Left renal cortex interstitium (tissue), 4 donors: ENCODE data around the gene RPTOR. TPM values are rescaled to one million over a fixed set of nuclear protein-coding genes. Genes with fewer than 3 reads are reported as not detected.

Source experiments
- DNase-seq, 4 donors: peaks; one replicate each; pipeline ENCODE4 v3.0.0-alpha.2; 2013; ENCODE audit warnings: low read depth in 4 of 4, low spot score in 2 of 4, missing footprints in 1 of 4
- polyA plus RNA-seq, 4 donors: library from polyadenylated mRNA; unstranded; fragments of 120-200 nt; gene quantifications; one replicate each; pipeline ENCODE4 v1.2.1, GENCODE V29; 2013; ENCODE audit not compliant: insufficient read length in 4 of 4

Gene RPTOR
- polyA plus RNA-seq, 4 donors = 16.5 to 25.0 (median 19.7) TPM

GRCh38 chr17:80705988-80706387 is 161.3 kb downstream of the RPTOR start:
- no peak for DNase-seq

GRCh38 chr17:80706463-80706867 is 161.8 kb downstream of the RPTOR start:
- no peak for DNase-seq

DNA sequence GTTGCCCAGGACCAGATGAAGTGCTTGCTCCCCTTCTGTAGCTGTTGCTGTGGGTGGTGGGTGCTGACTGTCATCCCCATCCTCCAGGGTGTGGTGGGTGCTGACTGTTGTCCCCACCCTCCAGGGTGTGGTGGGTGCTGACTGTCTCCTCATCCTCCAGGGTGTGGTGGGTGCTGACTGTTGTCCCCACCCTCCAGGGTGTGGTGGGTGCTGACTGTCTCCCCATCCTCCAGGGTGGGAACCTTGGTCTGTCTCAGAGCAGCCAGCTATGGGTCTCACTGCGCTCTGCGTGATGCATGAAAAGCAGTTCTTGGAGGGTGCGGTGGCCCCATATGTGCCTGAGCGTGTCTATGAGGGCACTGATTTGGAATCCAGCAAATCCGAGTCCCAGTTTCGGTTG is 163.8 kb downstream of the RPTOR start:
- no peak for DNase-seq

DNA sequence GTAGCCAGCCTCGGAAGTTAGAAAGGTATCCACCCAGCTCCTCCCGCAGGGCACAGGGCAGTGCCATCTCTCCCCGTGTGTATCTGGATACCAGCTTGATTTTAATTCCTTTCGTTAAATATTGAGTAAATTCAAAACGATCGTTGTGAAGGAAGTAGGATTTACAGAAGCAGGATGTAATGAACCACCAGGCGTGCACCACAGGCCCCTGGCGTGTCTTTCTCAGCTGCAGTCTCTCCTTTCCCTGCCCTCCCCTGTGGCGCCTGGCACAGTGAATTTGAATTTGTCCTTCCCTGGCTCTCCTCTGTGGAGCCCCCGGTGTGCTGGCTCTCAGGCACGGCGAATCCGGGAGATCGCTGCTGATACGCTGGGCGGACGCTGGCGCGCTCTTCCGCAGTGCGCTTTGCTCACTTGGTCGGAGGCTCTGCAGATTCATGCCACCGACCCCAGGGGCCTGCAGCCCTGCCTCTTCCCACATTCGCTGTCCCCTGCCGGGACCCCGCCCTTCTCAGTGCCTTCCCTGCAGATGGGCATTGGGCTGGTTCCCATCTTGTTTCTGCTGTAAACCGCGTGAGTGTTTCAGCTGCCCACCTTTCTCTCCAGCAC is 164.6 kb downstream of the RPTOR start:
- DNase-seq = no peak

DNA sequence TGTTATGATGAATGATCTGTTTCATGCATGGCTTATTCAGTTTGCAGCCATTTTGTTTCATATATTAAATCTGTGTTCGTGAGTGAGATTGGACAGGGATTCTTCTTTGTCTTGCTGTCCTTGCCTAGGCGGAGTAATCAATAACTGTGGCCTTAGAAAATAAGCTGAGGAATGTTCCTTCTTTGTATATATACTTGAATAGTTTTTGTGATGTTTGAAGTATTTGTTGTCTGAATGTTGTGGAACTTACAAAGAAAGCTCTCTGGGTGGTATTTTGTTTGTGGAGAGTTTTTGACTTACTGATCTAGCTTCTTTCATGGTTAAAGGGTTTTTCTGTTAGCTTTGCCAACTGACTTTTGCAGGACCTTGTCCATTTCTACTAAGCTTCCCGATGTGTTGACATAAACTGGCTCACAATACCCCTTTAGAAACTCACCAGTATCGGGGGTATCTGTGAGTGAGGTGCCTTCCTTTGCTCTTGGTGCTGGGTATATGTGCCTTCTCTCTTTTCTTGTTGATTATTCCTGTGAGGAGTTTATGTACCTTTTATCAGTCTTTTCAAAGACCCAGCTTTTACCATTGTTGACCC is 166.2 kb downstream of the RPTOR start:
- DNase-seq = no peak

DNA sequence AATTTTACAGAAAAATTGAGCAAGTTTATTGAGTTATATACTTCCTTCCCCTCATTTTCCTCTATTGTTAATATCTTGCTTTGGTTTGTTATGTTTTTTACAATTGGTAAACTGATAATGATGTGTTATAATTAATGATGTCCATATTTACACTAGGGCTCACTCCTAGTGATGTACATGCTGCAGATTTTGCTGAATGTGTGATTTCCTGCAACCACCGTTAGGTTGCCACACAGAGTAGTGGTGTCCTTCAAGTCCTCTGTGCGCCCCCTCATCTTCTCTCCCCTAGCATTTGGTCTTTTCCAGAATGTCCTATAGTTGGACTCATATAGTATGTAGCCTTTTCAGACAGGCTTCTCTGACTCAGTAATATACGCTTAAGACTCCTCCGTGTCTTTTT is 167.5 kb downstream of the RPTOR start:
- no peak for DNase-seq

GRCh38 chr17:80712606-80713005 is 168.0 kb downstream of the RPTOR start:
- no peak for DNase-seq

- DNase-seq = no peak
Observed at GRCh38 chr17:80716986-80717719, 172.5 kb downstream of the RPTOR start.

- no peak for DNase-seq
Observed at GRCh38 chr17:80717720-80718083, 173.1 kb downstream of the RPTOR start.

- DNase-seq = no peak
Observed at GRCh38 chr17:80718428-80718827, 173.8 kb downstream of the RPTOR start.

DNA sequence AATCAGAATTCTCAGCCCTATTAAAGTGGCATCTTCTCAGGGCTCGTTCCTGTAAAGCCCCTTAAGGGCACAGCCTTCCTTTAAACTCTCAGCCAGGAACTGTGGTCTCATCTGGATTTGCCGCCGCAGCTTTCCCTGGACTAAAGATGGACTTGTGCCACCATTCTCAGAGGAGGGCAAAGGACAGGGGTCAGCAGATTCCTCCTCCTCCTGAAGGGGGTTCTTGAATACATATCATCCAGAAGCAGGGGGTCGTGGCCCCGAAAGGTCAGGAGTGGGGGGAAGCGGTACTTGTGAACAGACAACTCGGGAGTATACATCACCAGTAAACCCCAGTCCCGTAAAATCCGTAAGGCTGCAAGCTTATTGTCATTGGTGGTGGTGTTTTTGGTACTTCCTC is 174.8 kb downstream of the RPTOR start:
- DNase-seq = no peak

- DNase-seq = no peak
Observed at GRCh38 chr17:80720610-80721577, 176.3 kb downstream of the RPTOR start.

- no peak for DNase-seq
Observed at GRCh38 chr17:80722661-80723060, 178.0 kb downstream of the RPTOR start.

DNA sequence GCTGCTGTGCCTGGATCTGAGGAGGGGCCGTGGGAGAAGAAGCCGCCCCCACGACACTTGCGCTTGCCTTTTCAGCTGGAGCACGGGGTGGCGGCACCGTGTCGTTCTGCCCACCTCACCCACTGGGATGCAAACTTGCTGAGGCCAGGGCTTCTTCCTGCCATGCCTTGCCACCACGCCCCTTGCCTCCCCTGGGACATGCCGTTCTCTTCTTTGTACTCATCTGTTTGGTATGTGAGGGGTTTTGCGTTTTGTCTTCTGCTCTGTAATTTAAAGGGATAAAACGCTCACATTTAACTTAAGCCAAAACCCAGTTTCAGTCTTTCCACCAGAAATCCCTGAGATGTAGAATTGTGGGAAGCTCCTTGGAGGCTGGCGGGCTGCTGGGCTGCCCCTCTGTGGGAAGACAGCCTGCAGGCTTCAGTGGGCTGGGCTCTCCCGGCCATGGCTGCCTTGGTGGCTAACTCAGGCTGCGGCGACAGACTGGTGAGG is 180.2 kb downstream of the RPTOR start:
- no peak for DNase-seq

- no peak for DNase-seq
Observed at GRCh38 chr17:80725517-80725916, 180.9 kb downstream of the RPTOR start.

- no peak for DNase-seq
Observed at GRCh38 chr17:80726558-80727408, 182.1 kb downstream of the RPTOR start.

GRCh38 chr17:80727409-80727755 is 182.7 kb downstream of the RPTOR start:
- no peak for DNase-seq

DNA sequence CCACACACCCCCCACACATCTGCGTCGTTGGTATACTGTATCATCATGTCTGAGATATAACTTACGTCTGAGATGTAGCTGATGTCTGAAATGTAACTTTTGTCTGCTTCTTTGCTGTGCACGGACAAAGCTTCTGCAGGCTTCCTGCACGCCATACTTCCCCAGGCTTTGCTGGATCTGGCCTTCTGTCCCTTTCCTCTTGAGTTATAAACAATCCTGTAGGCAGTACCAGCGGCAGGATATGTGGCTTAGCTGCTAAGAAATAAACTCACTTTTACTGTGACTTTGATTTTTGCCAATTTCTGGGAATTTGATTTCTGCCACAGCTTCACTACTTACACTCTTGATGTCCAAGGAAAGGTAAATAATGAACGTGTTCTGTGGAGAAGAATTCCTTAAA is 184.4 kb downstream of the RPTOR start:
- DNase-seq = no peak

DNA sequence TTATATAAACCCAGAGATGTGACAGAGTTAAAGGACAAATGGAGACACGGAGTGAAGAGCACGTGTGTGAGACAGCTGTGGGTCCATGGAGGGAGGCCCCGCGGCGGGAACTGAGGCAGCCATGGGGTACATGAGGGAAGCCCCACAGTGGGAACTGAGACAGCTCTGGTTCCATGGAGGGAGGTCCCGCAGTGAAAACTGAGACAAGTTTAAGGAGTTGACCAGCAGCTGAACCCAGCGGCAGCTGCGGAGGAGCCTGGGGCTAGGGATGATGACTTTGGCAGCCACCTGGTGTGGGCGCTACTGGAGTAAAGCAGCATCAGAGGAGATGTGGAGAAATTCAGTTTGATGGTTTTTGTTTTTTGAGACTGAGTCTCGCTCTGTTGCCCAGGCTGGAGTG is 185.1 kb downstream of the RPTOR start:
- peak in 2 of 4 donors; percentile 44 to 52 for DNase-seq

DNA sequence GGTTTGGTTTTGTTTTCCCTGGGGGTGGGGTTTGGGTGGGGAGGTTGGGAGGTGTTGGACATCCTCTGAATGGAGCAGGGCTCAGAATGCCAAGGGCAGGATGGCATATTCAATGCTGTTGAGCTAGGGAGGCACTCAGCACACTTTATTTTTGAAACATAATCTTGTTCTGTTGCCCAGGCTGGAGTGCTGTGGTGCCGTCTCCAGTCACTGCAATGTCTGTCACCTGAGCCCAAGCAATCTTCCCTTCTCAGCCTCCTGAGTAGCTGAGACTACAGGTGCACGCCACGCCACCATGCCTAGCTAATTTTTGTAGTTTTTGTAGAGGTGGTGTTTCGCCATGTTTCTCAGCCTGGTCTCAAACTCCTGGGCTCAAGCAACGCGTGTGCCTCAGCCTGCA is 186.1 kb downstream of the RPTOR start:
- DNase-seq = no peak
